ENCODE measurements around the gene TMX4. TPM values are rescaled to one million over a fixed set of nuclear protein-coding genes. Genes with fewer than 3 reads are reported as not detected.

Gene TMX4
- total and polyA plus RNA-seq, 4 donors = 15.8 to 56.8 (median 35.6) TPM

- Histone ChIP-seq H3K9me3 (ENCODE audit: control insufficient read depth, low read length) (no peaks in the 10 kb centered on the region), H3K27ac (ENCODE audit: low read depth in 1 of 2, low read length in 2 of 2) (no peak overlapping the region), H3K27me3 (ENCODE audit: control insufficient read depth in 1 of 2, insufficient read depth in 2 of 2, low read length in 1 of 2) (no peaks in the 10 kb centered on the region), H3K4me1 (ENCODE audit: control insufficient read depth in 1 of 2, insufficient read depth in 2 of 2, low read length in 2 of 2) (no peaks in the 10 kb centered on the region), H3K36me3 (ENCODE audit: control insufficient read depth in 1 of 2, insufficient read depth in 2 of 2, low read length in 1 of 2) (no peaks in the 10 kb centered on the region), H3K4me3 (ENCODE audit: low read length in 2 of 2) (no peak overlapping the region)
- intact Hi-C loops (cut with DNase I) = loop anchor here in 1 of 2 donors (10.0 kb wide), 1 partner anchor 787 kb away; no protein-coding TSS in a partner anchor
- 84 to 90% methylated on average over 2 of the region's 2 CpGs for WGBS, 2 donors
- ATAC-seq (ENCODE audit: low FRiP score) = no peak
- no peak for DNase-seq
Measured at GRCh38 chr20:7938058-7938457, 81.5 kb downstream of the TMX4 start.

GRCh38 chr20:7937328-7937727 lies 82.2 kb downstream of the TMX4 start:
- WGBS, 2 donors = 88 to 89% methylated on average over 3 of the region's 3 CpGs
- H3K4me3 ChIP-seq (ENCODE audit: low read length in 2 of 2) = no peak overlapping the region
- H3K9me3 ChIP-seq (ENCODE audit: control insufficient read depth, low read length) = no peaks in the 10 kb centered on the region
- no peak for ATAC-seq (ENCODE audit: low FRiP score)
- H3K4me1 ChIP-seq (ENCODE audit: control insufficient read depth in 1 of 2, insufficient read depth in 2 of 2, low read length in 2 of 2) = no peaks in the 10 kb centered on the region
- no peaks in the 10 kb centered on the region for H3K27me3 ChIP-seq (ENCODE audit: control insufficient read depth in 1 of 2, insufficient read depth in 2 of 2, low read length in 1 of 2)
- H3K27ac ChIP-seq (ENCODE audit: low read depth in 1 of 2, low read length in 2 of 2) = no peak overlapping the region
- intact Hi-C loops (cut with DNase I) = loop anchor here in 1 of 2 donors (10.0 kb wide), 1 partner anchor 787 kb away; no protein-coding TSS in a partner anchor
- no peak for DNase-seq
- no peaks in the 10 kb centered on the region for H3K36me3 ChIP-seq (ENCODE audit: control insufficient read depth in 1 of 2, insufficient read depth in 2 of 2, low read length in 1 of 2)

GRCh38 chr20:7935027-7935551 lies 84.5 kb downstream of the TMX4 start:
- Histone ChIP-seq H3K4me1 (ENCODE audit: control insufficient read depth in 1 of 2, insufficient read depth in 2 of 2, low read length in 2 of 2) (no peaks in the 10 kb centered on the region), H3K27ac (ENCODE audit: low read depth in 1 of 2, low read length in 2 of 2) (no peak overlapping the region), H3K9me3 (ENCODE audit: control insufficient read depth, low read length) (no peaks in the 10 kb centered on the region), H3K36me3 (ENCODE audit: control insufficient read depth in 1 of 2, insufficient read depth in 2 of 2, low read length in 1 of 2) (no peaks in the 10 kb centered on the region), H3K27me3 (ENCODE audit: control insufficient read depth in 1 of 2, insufficient read depth in 2 of 2, low read length in 1 of 2) (no peaks in the 10 kb centered on the region), H3K4me3 (ENCODE audit: low read length in 2 of 2) (no peak overlapping the region)
- DNase-seq = no peak
- 76 to 80% methylated on average over 4 of the region's 4 CpGs for WGBS, 2 donors
- no peak for ATAC-seq (ENCODE audit: low FRiP score)
- intact Hi-C loops (cut with DNase I) = loop anchor here in 1 of 2 donors (10.0 kb wide), 1 partner anchor 790 kb away; no protein-coding TSS in a partner anchor

GRCh38 chr20:7933346-7933745 lies 86.2 kb downstream of the TMX4 start:
- Histone ChIP-seq H3K4me1 (ENCODE audit: control insufficient read depth in 1 of 2, insufficient read depth in 2 of 2, low read length in 2 of 2) (no peaks in the 10 kb centered on the region), H3K36me3 (ENCODE audit: control insufficient read depth in 1 of 2, insufficient read depth in 2 of 2, low read length in 1 of 2) (no peaks in the 10 kb centered on the region), H3K4me3 (ENCODE audit: low read length in 2 of 2) (no peak overlapping the region), H3K27me3 (ENCODE audit: control insufficient read depth in 1 of 2, insufficient read depth in 2 of 2, low read length in 1 of 2) (no peaks in the 10 kb centered on the region), H3K9me3 (ENCODE audit: control insufficient read depth, low read length) (no peaks in the 10 kb centered on the region), H3K27ac (ENCODE audit: low read depth in 1 of 2, low read length in 2 of 2) (no peak overlapping the region)
- intact Hi-C loops (cut with DNase I) = loop anchor here in 1 of 2 donors (10.0 kb wide), 1 partner anchor 791 kb away; no protein-coding TSS in a partner anchor
- DNase-seq (no peak), ATAC-seq (ENCODE audit: low FRiP score) (no peak)
- WGBS, 2 donors = 51 to 53% methylated on average over 1 of the region's 1 CpG

GRCh38 chr20:7930343-7930742 lies 89.2 kb downstream of the TMX4 start:
- Histone ChIP-seq H3K4me3 (ENCODE audit: low read length in 2 of 2) (no peak overlapping the region), H3K9me3 (ENCODE audit: control insufficient read depth, low read length) (no peaks in the 10 kb centered on the region), H3K36me3 (ENCODE audit: control insufficient read depth in 1 of 2, insufficient read depth in 2 of 2, low read length in 1 of 2) (no peaks in the 10 kb centered on the region), H3K27ac (ENCODE audit: low read depth in 1 of 2, low read length in 2 of 2) (no peak overlapping the region), H3K4me1 (ENCODE audit: control insufficient read depth in 1 of 2, insufficient read depth in 2 of 2, low read length in 2 of 2) (no peaks in the 10 kb centered on the region), H3K27me3 (ENCODE audit: control insufficient read depth in 1 of 2, insufficient read depth in 2 of 2, low read length in 1 of 2) (no peaks in the 10 kb centered on the region)
- ATAC-seq (ENCODE audit: low FRiP score) (no peak), DNase-seq (no peak)
- intact Hi-C loops (cut with DNase I) = loop anchor here in 1 of 2 donors (10.0 kb wide), 1 partner anchor 794 kb away; no protein-coding TSS in a partner anchor

Other genes starting within 250 kb of the TMX4 start
- gene HAO1, start 79.3 kb downstream of the TMX4 start, total RNA-seq = not detected
- gene HAO1, start 79.3 kb downstream of the TMX4 start, polyA plus RNA-seq = not detected
- gene PLCB1, start 112.5 kb upstream of the TMX4 start, total RNA-seq = 10 to 100 TPM; 10.7 to 35.0 TPM
- 1 to 10 TPM; 1.4 to 2.4 TPM for gene PLCB1, start 112.5 kb upstream of the TMX4 start, polyA plus RNA-seq